A549 (cell line): Measurements from ENCODE around the gene UBE2O. TPM values are rescaled to one million over a fixed set of nuclear protein-coding genes. Genes with fewer than 3 reads are reported as not detected.

Experiments used
- ATAC-seq, 2 experiments: fragments of 200-7000 bp in 1 of 2; fragments of >200 bp in 1 of 2; cut with Nextera tagmentation in 1 of 2; cut with Tn5 transposase in 1 of 2; 3 replicates each; pipeline versions ENCODE4 v1.8.0 to v1.9.1; 2018 to 2020; ENCODE audit warnings: mild to moderate bottlenecking in 1 of 2, moderate library complexity in 1 of 2
- CTCF ChIA-PET: fragments of 300-600 bp; sonication (Branson Sonifier 250); formaldehyde crosslinking; extraction: SDS; loops from one replicate; lab custom pipeline; 2021; ENCODE audit warnings: antibody characterized with exemption, inconsistent platforms; lab: Yijun Ruan, JAX
- POLR2A ChIA-PET: fragments of 350-600 bp; formaldehyde crosslinking; extraction: SDS; loops from one replicate; lab custom pipeline; 2021; ENCODE audit warnings: antibody characterized with exemption, inconsistent platforms; lab: Yijun Ruan, JAX
- DNase-seq, 2 experiments: peaks; one replicate each; pipeline versions ENCODE4 v3.0.0 to v3.0.0-alpha.2; 2011 to 2016; ENCODE audit warnings: low read depth in 1 of 2, low spot score in 1 of 2
- FAIRE-seq: peaks from 2 replicates; lab custom pipeline; 2011; peaks lifted over from hg19 to GRCh38; lab: Jason Lieb, UNC
- H3K27ac ChIP-seq, 2 experiments: fragments of >200 bp; sonication (Bioruptor Twin); formaldehyde crosslinking; 3 replicates each; pipeline ENCODE4 v1.5.1; 2016 to 2017
- H3K4me1 ChIP-seq: fragments of >200 bp; sonication (Bioruptor Twin); formaldehyde crosslinking; 3 replicates; pipeline ENCODE4 v1.6.1; 2016
- H3K4me2 ChIP-seq: fragments of >200 bp; sonication (Bioruptor Twin); formaldehyde crosslinking; 3 replicates; pipeline ENCODE4 v1.6.1; 2016
- H3K4me3 ChIP-seq: fragments of >200 bp; sonication (Bioruptor Twin); formaldehyde crosslinking; 3 replicates; pipeline ENCODE4 v1.5.1; 2016
- H3K9me3 ChIP-seq: fragments of >200 bp; sonication (Bioruptor Twin); formaldehyde crosslinking; 3 replicates; pipeline ENCODE4 v1.6.1; 2016
- BHLHE40 ChIP-seq: IDR thresholded peaks from 2 replicates; pipeline ENCODE4 v1.6.1; 2012; ENCODE audit warnings: low read depth, low read length, inconsistent platforms
- CBX8 ChIP-seq: fragments of 200-600 bp; sonication (generic); IDR thresholded peaks from 2 replicates; pipeline ENCODE4 v1.6.1; 2016
- CEBPB ChIP-seq, 2 experiments: fragments of >200 bp in 1 of 2; sonication (Bioruptor Twin) in 1 of 2; formaldehyde crosslinking in 1 of 2; IDR thresholded peaks; 2 replicates each; pipeline ENCODE4 v1.6.1; 2012 to 2016
- CHD2 ChIP-seq: fragments of 150-350 bp; IDR thresholded peaks from 2 replicates; pipeline ENCODE4 v1.6.1; 2014; ENCODE audit warnings: low read length; ENCODE audit not compliant: partially characterized antibody
- FOSL2 ChIP-seq, 2 experiments: fragments of 450-650 bp in 1 of 2; fragments of >200 bp in 1 of 2; sonication (Bioruptor Twin) in 1 of 2; formaldehyde crosslinking; IDR thresholded peaks; 2 replicates each; pipeline versions ENCODE4 v1.5.0 to v1.6.1; 2016 to 2020; ENCODE audit warnings: mild to moderate bottlenecking in 1 of 2, moderate library complexity in 1 of 2
- FOXS1 ChIP-seq: fragments of 250-450 bp; sonication (Bioruptor Pico); IDR thresholded peaks from 2 replicates; pipeline ENCODE4 v1.5.0; 2020; ENCODE audit warnings: mild to moderate bottlenecking, moderate library complexity
- GATA3 ChIP-seq: IDR thresholded peaks from 2 replicates; pipeline ENCODE4 v1.6.1; 2012; ENCODE audit warnings: borderline replicate concordance
- HOXB5 ChIP-seq: fragments of 250-450 bp; sonication (Bioruptor Pico); IDR thresholded peaks from 2 replicates; pipeline ENCODE4 v1.5.0; 2020; ENCODE audit warnings: mild to moderate bottlenecking, moderate library complexity
- JUN ChIP-seq, 2 experiments: fragments of >200 bp; sonication (Bioruptor Twin); formaldehyde crosslinking; IDR thresholded peaks; 2 replicates in 1 of 2; 3 replicates in 1 of 2; pipeline ENCODE4 v1.6.1; 2016 to 2017
- MAFK ChIP-seq: fragments of 450-650 bp; IDR thresholded peaks from 2 replicates; pipeline ENCODE4 v1.6.1; 2014; ENCODE audit not compliant: partially characterized antibody
- MAZ ChIP-seq: fragments of 150-350 bp; IDR thresholded peaks from 2 replicates; pipeline ENCODE4 v1.6.1; 2014; ENCODE audit warnings: antibody characterized with exemption, low read depth, low read length, borderline replicate concordance
- MYC ChIP-seq: IDR thresholded peaks from 2 replicates; pipeline ENCODE4 v1.6.1; 2012; ENCODE audit warnings: mild to moderate bottlenecking, inconsistent platforms, low read length, improper control_type of control experiment, borderline replicate concordance
- POLR2A ChIP-seq: IDR thresholded peaks from 2 replicates; pipeline ENCODE4 v1.6.1; 2012; ENCODE audit warnings: mild to moderate bottlenecking, low read length
- REST ChIP-seq: fragments of 200-600 bp; sonication (generic); IDR thresholded peaks from 2 replicates; pipeline ENCODE4 v1.6.1; 2016; ENCODE audit warnings: antibody characterized with exemption, mild to moderate bottlenecking, moderate library complexity
- TP53 ChIP-seq: fragments of 250-450 bp; sonication (Bioruptor Pico); IDR thresholded peaks from 2 replicates; pipeline ENCODE4 v1.5.0; 2021; ENCODE audit warnings: mild to moderate bottlenecking, moderate library complexity
- ZC3H11A ChIP-seq: fragments of 450-650 bp; IDR thresholded peaks from 2 replicates; pipeline ENCODE4 v1.6.1; 2014; ENCODE audit warnings: antibody characterized with exemption, mild to moderate bottlenecking
- WGBS: methylation state at CpG from one replicate; pipeline ENCODE4 v1.1.6; 2017; ENCODE audit errors: missing lambda C conversion rate; 5-methylcytosine and 5-hydroxymethylcytosine counted together
- polyA plus RNA-seq, 4 experiments: library from polyadenylated mRNA; depleted of rRNA in 3 of 4; stranded (reverse); fragments of >200 nt; fragmentation: RNase III in 1 of 4; extraction: RNeasy Plus Mini Kit Qiagen cat#74134 plus additional on column Dnase treatment in 1 of 4; gene quantifications; 2 replicates in 3 of 4; 3 replicates in 1 of 4; pipeline ENCODE4 v1.2.3, GENCODE V29; 2011 to 2017
- TF ChIP-seq, protein P1 (sequence below): fragments of 250-450 bp; sonication (Bioruptor Pico); IDR thresholded peaks from 2 replicates; pipeline ENCODE4 v1.5.0; 2020; ENCODE audit warnings: low read depth, mild to moderate bottlenecking, moderate library complexity
- TF ChIP-seq, protein P2 (sequence below): fragments of 450-650 bp; IDR thresholded peaks from 2 replicates; pipeline ENCODE4 v1.6.1; 2014; ENCODE audit warnings: antibody characterized with exemption

Gene UBE2O
- polyA plus RNA-seq, 2 of the 4 experiments (the other 2 are of a cell fraction): 22.0 to 25.7 TPM

DNA sequence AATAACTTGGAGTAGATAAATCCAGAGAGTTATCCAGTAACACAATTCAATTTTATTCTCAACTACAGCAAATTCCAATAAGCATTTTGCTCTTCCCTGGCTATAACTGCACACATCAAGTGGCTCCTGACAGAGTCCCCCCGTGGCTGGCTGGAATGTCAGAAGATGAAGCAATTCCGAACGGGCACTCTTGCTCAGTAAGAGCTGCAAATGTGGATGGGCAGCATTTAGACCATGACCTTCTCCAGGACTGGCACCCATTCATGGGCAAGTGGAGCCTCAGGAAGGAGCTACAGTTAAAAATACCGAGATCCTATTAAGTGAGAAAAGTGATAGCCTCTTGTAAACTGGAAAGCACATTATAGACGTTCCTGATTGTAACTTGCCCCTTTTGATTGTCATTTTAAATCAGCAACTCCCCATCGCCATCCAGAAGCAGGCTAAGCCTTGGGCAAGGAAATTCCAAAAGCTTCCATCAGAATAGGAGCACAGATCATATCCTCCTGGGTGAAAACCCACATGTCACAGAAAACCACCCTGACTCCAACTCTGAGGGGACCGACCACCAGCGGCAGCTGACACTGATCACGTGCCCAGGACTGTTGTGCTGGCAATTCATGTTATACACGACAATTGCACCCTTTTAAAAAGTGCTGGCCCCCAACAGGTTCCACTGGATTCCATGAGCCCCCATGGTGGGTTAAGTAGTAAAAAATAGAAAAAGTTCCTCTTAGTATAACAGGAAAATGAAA, 7.1 kb downstream of the UBE2O start:
- POLR2A ChIA-PET: no interaction called here
- H3K4me3 ChIP-seq: peak overlapping the region; percentile 29

GRCh38 chr17:76444518-76445311, 8.2 kb downstream of the UBE2O start:
- TF ChIP-seq JUN (IDR thresholded peaks at IDR 0.05): no peak
- TF ChIP-seq FOXS1 (CRISPR knock-in tag): no peak
- TF ChIP-seq BHLHE40: no peak
- peak; percentile 32 for TF ChIP-seq MAFK
- 77% methylated on average over 9 of the region's 9 CpGs for WGBS
- no peak for ATAC-seq
- Histone ChIP-seq H3K27ac (peak overlapping the region; percentile 81 to 89), H3K4me1 (peaks cover 71% of the 10 kb centered on the region), H3K4me3 (no peak overlapping the region), H3K9me3 (no peaks in the 10 kb centered on the region), H3K4me2 (peak overlapping the region; percentile 86)
- no peak for DNase-seq
- CTCF ChIA-PET: interaction anchor here (0.6 to 41.7 kb wide), 11 partner anchors 9 to 268 kb away, joined by 3 to 1994 read pairs (median 4); partner anchors contain the start of genes AANAT, RHBDF2 and UBE2O
- FAIRE-seq: no peak
- POLR2A ChIA-PET: interaction anchor here (0.7 kb wide), 1 partner anchor 14 kb away, joined by 4 read pairs; no protein-coding TSS in a partner anchor

More for the DNA sequence above, 7.1 kb downstream of the UBE2O start:
- CTCF ChIA-PET: interaction anchor here (0.6 to 41.7 kb wide), 13 partner anchors 8 to 282 kb away, joined by 3 to 1994 read pairs (median 4); partner anchors contain the start of genes AANAT, RHBDF2 and UBE2O
- Histone ChIP-seq H3K4me2 (peak overlapping the region; percentile 86), H3K4me1 (peaks cover 72% of the 10 kb centered on the region), H3K27ac (peak overlapping the region; percentile 81 to 89), H3K9me3 (no peaks in the 10 kb centered on the region)
- FAIRE-seq (no peak), ATAC-seq (no peak), DNase-seq (no peak)
- TF ChIP-seq BHLHE40 (0 out of 2 replicates have a peak, but pooled peaks have one; percentile 9), CEBPB (IDR thresholded peaks at IDR 0.05) (peak; percentile 26 to 30; a peak in 2 of 4 replicates), POLR2A (no peak), REST (no peak)
- TF ChIP-seq, protein P1, sequence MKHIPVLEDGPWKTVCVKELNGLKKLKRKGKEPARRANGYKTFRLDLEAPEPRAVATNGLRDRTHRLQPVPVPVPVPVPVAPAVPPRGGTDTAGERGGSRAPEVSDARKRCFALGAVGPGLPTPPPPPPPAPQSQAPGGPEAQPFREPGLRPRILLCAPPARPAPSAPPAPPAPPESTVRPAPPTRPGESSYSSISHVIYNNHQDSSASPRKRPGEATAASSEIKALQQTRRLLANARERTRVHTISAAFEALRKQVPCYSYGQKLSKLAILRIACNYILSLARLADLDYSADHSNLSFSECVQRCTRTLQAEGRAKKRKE (CRISPR knock-in tag): 0 out of 2 replicates have a peak, but pooled peaks have one; percentile 17
- TF ChIP-seq, protein P2, sequence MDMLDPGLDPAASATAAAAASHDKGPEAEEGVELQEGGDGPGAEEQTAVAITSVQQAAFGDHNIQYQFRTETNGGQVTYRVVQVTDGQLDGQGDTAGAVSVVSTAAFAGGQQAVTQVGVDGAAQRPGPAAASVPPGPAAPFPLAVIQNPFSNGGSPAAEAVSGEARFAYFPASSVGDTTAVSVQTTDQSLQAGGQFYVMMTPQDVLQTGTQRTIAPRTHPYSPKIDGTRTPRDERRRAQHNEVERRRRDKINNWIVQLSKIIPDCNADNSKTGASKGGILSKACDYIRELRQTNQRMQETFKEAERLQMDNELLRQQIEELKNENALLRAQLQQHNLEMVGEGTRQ: peak; percentile 54; the same call in 1 of the 2 replicates
- 51% methylated on average over 10 of the region's 10 CpGs for WGBS

- TF ChIP-seq CEBPB (IDR thresholded peaks at IDR 0.05) (no peak), CBX8 (no peak), MAFK (peak; percentile 46), HOXB5 (CRISPR knock-in tag) (no peak), FOSL2 (IDR thresholded peaks at IDR 0.05) (no peak), FOSL2 (CRISPR knock-in tag; IDR thresholded peaks at IDR 0.05) (0 out of 2 replicates have a peak, but pooled peaks have one; percentile 12), TP53 (CRISPR knock-in tag) (no peak), MYC (no peak), ZC3H11A (no peak), CHD2 (no peak), GATA3 (no peak), MAZ (no peak)
- H3K27ac ChIP-seq: peak overlapping the region; percentile 14 to 89; a peak in 5 of 6 replicates
- DNase-seq (no peak), FAIRE-seq (no peak), ATAC-seq (no peak)
- H3K4me2 ChIP-seq: peak overlapping the region; percentile 14; the same call in 2 of the 3 replicates
- peaks cover 70% of the 10 kb centered on the region for H3K4me1 ChIP-seq
- no peaks in the 10 kb centered on the region for H3K9me3 ChIP-seq
- no peak overlapping the region for H3K4me3 ChIP-seq
- CTCF ChIA-PET: interaction anchor here (0.6 to 41.7 kb wide), 5 partner anchors 16 to 216 kb away, joined by 3 to 1994 read pairs (median 99); partner anchors contain the start of genes AANAT and RHBDF2
- POLR2A ChIA-PET: no interaction called here
- WGBS: 95% methylated on average over 8 of the region's 8 CpGs
Measured at GRCh38 chr17:76442341-76443338, 10.3 kb downstream of the UBE2O start.
